ENCODE results near the gene HGF. TPM values are rescaled to one million over a fixed set of nuclear protein-coding genes. Genes with fewer than 3 reads are reported as not detected.

HGF gene
- total RNA-seq, 1 experiment from 2014 or later, result not detected

DNA sequence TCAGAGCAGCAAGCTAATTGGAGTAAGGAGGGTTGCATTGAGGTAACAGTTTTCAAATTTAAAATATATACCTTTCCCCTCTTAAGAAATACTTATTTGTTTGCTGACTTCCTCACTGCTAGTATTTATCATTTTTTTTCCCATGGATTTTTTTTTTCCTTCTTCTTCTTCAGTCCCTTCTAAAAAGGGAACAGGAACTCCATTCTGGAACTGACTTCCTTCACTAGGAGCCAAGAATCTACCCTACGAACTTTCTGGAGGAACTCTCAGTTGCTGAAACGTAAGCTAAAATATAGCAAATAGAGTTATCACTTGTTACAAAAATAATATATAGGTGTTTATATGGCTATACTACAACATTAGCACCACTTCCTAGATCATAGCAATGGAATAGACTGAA is 95.4 kb downstream of the HGF start:
- H3K36me3 ChIP-seq (ENCODE audit: control insufficient read depth, insufficient read depth, low read length), result no peaks in the 10 kb centered on the region
- H3K27me3 Mint-ChIP-seq (ENCODE audit: insufficient read depth, unreplicated experiment), result no peaks in the 10 kb centered on the region
- BruUV-seq (replicated peaks), result no TSS peak
- no peaks in the 10 kb centered on the region for H3K9me3 ChIP-seq
- peaks cover 7% of the 10 kb centered on the region for H3K4me1 Mint-ChIP-seq (ENCODE audit: low read depth, unreplicated experiment)
- H3K4me3 Mint-ChIP-seq (ENCODE audit: unreplicated experiment), result no peak overlapping the region
- peaks cover 8% of the 10 kb centered on the region for H3K9me3 Mint-ChIP-seq (ENCODE audit: unreplicated experiment)
- H3K36me3 Mint-ChIP-seq (ENCODE audit: insufficient read depth, unreplicated experiment), result no peaks in the 10 kb centered on the region
- ChIA-PET CTCF (no interaction called here), POLR2A (no interaction called here)
- TF ChIP-seq CTCF (IDR thresholded peaks at IDR 0.05; ENCODE audit: insufficient read depth in 1 of 2, low read depth in 1 of 2, low read length in 1 of 2, severe bottlenecking in 1 of 2, unreplicated experiment in 1 of 2), result no peak
- H3K27me3 ChIP-seq (replicated peaks; ENCODE audit: control insufficient read depth, insufficient read depth, low read length), result no peaks in the 10 kb centered on the region
- intact Hi-C loops (cut with micrococcal nuclease; ENCODE audit: unreplicated experiment), result no loop called here
- H3K27ac Mint-ChIP-seq (ENCODE audit: unreplicated experiment), result no peak overlapping the region
- no peak for DNase-seq
- no peak overlapping the region for H3K4me3 ChIP-seq (ENCODE audit: low read depth, low read length)
- peaks cover 8% of the 10 kb centered on the region; the same call in 1 of the 2 replicates for H3K4me1 ChIP-seq

- H3K4me3 ChIP-seq (ENCODE audit: low read depth, low read length), result no peak overlapping the region
- H3K4me1 Mint-ChIP-seq (ENCODE audit: low read depth, unreplicated experiment), result peaks cover 11% of the 10 kb centered on the region
- no peak overlapping the region for H3K4me3 Mint-ChIP-seq (ENCODE audit: unreplicated experiment)
- H3K9me3 Mint-ChIP-seq (ENCODE audit: unreplicated experiment), result peaks cover 13% of the 10 kb centered on the region
- DNase-seq, result no peak
- POLR2A ChIA-PET, result no interaction called here
- H3K36me3 Mint-ChIP-seq (ENCODE audit: insufficient read depth, unreplicated experiment), result no peaks in the 10 kb centered on the region
- no peak overlapping the region for H3K27ac Mint-ChIP-seq (ENCODE audit: unreplicated experiment)
- H3K4me1 ChIP-seq, result peaks cover 8% of the 10 kb centered on the region; the same call in 1 of the 2 replicates
- H3K27me3 Mint-ChIP-seq (ENCODE audit: insufficient read depth, unreplicated experiment), result no peaks in the 10 kb centered on the region
- intact Hi-C loops (cut with micrococcal nuclease; ENCODE audit: unreplicated experiment), result no loop called here
- no peaks in the 10 kb centered on the region for H3K36me3 ChIP-seq (ENCODE audit: control insufficient read depth, insufficient read depth, low read length)
- H3K9me3 ChIP-seq, result no peaks in the 10 kb centered on the region
- no peak for TF ChIP-seq CTCF (IDR thresholded peaks at IDR 0.05; ENCODE audit: insufficient read depth in 1 of 2, low read depth in 1 of 2, low read length in 1 of 2, severe bottlenecking in 1 of 2, unreplicated experiment in 1 of 2)
- H3K27me3 ChIP-seq (replicated peaks; ENCODE audit: control insufficient read depth, insufficient read depth, low read length), result no peaks in the 10 kb centered on the region
- no TSS peak for BruUV-seq (replicated peaks)
- CTCF ChIA-PET, result no interaction called here
Measured at GRCh38 chr7:81672872-81673271, 97.0 kb downstream of the HGF start.

DNA sequence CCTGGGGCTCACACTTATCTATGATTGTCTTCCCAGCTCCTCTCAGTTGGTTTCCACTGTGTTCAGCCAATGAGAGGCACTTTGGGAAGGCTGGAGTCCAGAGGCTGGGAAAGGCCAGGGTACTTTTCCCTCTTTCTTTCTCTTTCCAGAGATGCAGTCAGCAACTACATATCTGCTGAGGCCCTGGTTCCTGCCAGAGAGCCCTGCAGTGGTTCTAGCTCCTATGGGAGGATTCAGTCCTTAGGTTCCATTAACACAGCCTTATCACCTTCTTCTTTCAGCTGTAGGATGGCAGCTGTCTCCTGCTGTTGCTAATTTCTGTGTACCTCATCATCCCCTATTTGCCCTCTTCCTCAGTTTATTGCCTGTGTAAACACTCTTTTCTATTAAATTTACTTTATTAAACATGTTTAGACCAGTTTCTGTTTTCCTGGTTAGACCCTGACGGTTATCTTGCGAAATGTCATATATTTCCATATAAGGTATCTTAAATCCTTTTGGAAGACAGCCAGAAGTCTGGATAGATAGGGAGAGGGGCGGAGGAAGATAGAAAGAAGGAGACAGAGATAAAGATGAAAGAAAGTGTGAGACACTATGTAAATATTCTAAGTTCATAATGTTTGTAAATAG is 100.3 kb downstream of the HGF start:
- no peaks in the 10 kb centered on the region for H3K27me3 Mint-ChIP-seq (ENCODE audit: insufficient read depth, unreplicated experiment)
- no peak for TF ChIP-seq CTCF (IDR thresholded peaks at IDR 0.05; ENCODE audit: insufficient read depth in 1 of 2, low read depth in 1 of 2, low read length in 1 of 2, severe bottlenecking in 1 of 2, unreplicated experiment in 1 of 2)
- peaks cover 11% of the 10 kb centered on the region for H3K4me1 Mint-ChIP-seq (ENCODE audit: low read depth, unreplicated experiment)
- DNase-seq, result peak in 1 of 2 experiments; percentile 21
- no peaks in the 10 kb centered on the region for H3K36me3 Mint-ChIP-seq (ENCODE audit: insufficient read depth, unreplicated experiment)
- peak overlapping the region; percentile 18 for H3K4me3 Mint-ChIP-seq (ENCODE audit: unreplicated experiment)
- intact Hi-C loops (cut with micrococcal nuclease; ENCODE audit: unreplicated experiment), result no loop called here
- H3K27me3 ChIP-seq (replicated peaks; ENCODE audit: control insufficient read depth, insufficient read depth, low read length), result no peaks in the 10 kb centered on the region
- H3K9me3 ChIP-seq, result no peaks in the 10 kb centered on the region
- ChIA-PET CTCF (no interaction called here), POLR2A (no interaction called here)
- BruUV-seq (replicated peaks), result no TSS peak
- no peaks in the 10 kb centered on the region for H3K36me3 ChIP-seq (ENCODE audit: control insufficient read depth, insufficient read depth, low read length)
- peaks cover 13% of the 10 kb centered on the region for H3K9me3 Mint-ChIP-seq (ENCODE audit: unreplicated experiment)
- no peak overlapping the region for H3K4me3 ChIP-seq (ENCODE audit: low read depth, low read length)
- H3K27ac Mint-ChIP-seq (ENCODE audit: unreplicated experiment), result peak overlapping the region; percentile 90
- peaks cover 8% of the 10 kb centered on the region; the same call in 1 of the 2 replicates for H3K4me1 ChIP-seq

All from Caco-2 (cell line).